Type B pancreatic cell (in vitro differentiated cells): Measurements from ENCODE around the gene FTH1. TPM values are rescaled to one million over a fixed set of nuclear protein-coding genes. Genes with fewer than 3 reads are reported as not detected.

Experiments used
- DNase-seq: peaks from one replicate; pipeline ENCODE4 v3.0.0; 2021; ENCODE audit warnings: mixed read lengths; ENCODE audit not compliant: unreplicated experiment; ENCODE audit errors: extremely low spot score
- H3K27ac Mint-ChIP-seq: 2 replicates; pipeline ENCODE4 v1.8.0; 2021; ENCODE audit warnings: mild to moderate bottlenecking, mixed read lengths
- H3K27me3 Mint-ChIP-seq: 2 replicates; pipeline ENCODE4 v1.8.0; 2021; ENCODE audit warnings: mixed read lengths
- H3K36me3 Mint-ChIP-seq: 2 replicates; pipeline ENCODE4 v1.8.0; 2021; ENCODE audit warnings: mixed read lengths
- H3K4me1 Mint-ChIP-seq: one replicate; pipeline ENCODE4 v1.8.0; 2021; ENCODE audit warnings: mixed read lengths; ENCODE audit not compliant: unreplicated experiment
- H3K4me3 Mint-ChIP-seq: 2 replicates; pipeline ENCODE4 v1.8.0; 2021; ENCODE audit warnings: mild to moderate bottlenecking, mixed read lengths
- H3K9me3 Mint-ChIP-seq: 2 replicates; pipeline ENCODE4 v1.8.0; 2021; ENCODE audit warnings: mixed read lengths
- total RNA-seq: library from RNA; stranded (reverse); gene quantifications from 2 replicates; pipeline ENCODE4 v1.2.1, GENCODE V29; 2021; ENCODE audit warnings: low replicate concordance
- TF ChIP-seq, protein P1 (sequence below): fragments of 200-600 bp; sonication (generic); conservative IDR thresholded peaks from 2 replicates; pipeline ENCODE4 v1.5.0; 2021; ENCODE audit warnings: antibody characterized with exemption, mild to moderate bottlenecking

Gene FTH1
- total RNA-seq, 1 donor from 2014 or later = 1,346 TPM

DNA sequence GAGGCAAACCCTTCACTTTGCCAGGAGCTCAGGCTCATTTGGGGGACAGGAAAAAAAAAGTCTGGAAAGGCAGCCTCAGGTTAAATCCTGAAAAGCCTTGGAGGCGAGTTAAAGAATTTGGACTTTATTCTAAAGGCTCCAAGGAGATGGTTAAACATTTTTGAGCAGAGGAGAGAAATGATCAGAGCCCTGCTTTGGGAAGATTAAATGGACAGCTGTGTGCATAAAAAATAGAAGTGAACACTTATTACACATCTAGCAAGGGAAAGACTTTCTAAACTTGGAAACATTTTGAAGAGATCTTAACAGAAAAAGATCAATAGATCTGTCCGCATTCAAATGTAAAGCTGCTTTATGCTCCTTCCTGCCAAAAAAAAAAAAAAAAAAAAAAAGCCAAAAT, 41.7 kb downstream of the FTH1 start:
- Mint-ChIP-seq H3K36me3 (no peaks in the 10 kb centered on the region), H3K4me3 (no peak overlapping the region), H3K27me3 (peaks cover 5% of the 10 kb centered on the region), H3K4me1 (peaks cover 43% of the 10 kb centered on the region), H3K9me3 (no peaks in the 10 kb centered on the region), H3K27ac (no peak overlapping the region)
- TF ChIP-seq, protein P1, sequence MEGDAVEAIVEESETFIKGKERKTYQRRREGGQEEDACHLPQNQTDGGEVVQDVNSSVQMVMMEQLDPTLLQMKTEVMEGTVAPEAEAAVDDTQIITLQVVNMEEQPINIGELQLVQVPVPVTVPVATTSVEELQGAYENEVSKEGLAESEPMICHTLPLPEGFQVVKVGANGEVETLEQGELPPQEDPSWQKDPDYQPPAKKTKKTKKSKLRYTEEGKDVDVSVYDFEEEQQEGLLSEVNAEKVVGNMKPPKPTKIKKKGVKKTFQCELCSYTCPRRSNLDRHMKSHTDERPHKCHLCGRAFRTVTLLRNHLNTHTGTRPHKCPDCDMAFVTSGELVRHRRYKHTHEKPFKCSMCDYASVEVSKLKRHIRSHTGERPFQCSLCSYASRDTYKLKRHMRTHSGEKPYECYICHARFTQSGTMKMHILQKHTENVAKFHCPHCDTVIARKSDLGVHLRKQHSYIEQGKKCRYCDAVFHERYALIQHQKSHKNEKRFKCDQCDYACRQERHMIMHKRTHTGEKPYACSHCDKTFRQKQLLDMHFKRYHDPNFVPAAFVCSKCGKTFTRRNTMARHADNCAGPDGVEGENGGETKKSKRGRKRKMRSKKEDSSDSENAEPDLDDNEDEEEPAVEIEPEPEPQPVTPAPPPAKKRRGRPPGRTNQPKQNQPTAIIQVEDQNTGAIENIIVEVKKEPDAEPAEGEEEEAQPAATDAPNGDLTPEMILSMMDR = no peak
- no peak for DNase-seq

DNA sequence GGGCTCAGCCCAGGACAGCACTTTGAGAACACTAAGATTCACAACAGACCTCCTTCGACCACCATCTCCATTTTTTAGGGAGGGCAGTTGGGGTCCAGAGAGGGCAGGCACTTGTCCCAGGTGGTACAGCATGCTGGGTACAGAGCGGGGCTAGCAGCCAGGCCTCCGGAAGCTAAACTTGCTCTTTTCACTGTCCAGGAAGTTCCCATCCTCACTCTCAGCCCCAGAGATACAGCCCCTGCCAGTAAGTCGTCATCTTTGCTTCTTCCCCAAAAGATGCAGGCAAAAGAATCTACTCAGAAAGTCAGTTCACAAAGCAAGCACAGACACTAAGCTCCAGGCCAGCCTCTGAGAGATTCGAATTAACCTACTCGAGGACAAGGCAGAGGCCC, 43.4 kb downstream of the FTH1 start:
- peak overlapping the region; percentile 94 for H3K27ac Mint-ChIP-seq
- H3K9me3 Mint-ChIP-seq = no peaks in the 10 kb centered on the region
- no peak for DNase-seq
- H3K4me3 Mint-ChIP-seq = no peak overlapping the region
- H3K27me3 Mint-ChIP-seq = peaks cover 14% of the 10 kb centered on the region
- no peaks in the 10 kb centered on the region for H3K36me3 Mint-ChIP-seq
- TF ChIP-seq, protein P1 = no peak
- peaks cover 53% of the 10 kb centered on the region for H3K4me1 Mint-ChIP-seq

DNA sequence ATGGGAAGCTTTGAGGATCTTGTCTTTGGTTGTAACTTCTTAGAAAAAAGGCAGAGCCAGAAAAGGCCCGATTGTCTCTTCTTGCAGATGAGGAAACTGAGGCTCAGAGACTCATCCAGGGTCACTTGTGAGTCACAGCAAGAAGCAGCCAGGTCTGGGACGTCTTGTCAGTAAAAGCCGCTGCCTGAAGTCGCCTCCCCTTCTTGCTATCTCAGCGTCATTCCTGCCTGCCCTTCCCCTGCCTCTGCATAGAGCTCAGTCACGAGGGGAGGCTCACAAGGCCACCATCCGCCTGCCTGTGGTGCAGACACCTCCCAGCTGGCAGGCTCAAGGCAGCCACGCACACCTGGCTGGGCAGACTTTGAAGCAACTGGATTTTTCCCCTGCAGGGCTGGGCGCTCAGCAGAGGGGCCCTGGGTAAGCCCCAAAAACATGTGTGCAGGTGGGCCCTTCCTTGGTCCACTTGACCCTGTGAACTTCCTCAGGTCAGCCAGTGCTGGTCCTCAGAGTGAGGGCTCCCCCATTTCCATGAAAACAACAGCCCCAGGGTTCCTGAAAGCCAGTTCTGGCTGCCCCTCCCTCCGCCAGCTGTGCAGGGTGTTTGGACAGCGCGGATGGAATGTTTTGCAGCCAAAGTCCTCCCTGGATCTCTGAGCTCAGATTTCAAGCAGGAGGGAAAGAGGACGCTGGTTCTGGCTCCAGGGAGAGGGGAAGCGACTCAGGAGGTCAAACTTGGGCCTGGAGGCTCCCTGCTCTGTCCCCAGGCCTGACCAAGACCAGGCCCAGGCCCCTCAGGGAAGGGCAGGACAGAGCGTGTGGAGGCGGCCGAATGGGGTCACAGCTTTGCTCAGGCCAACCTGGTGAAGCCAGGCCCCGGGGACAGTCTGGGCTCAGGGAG, 44.0 kb downstream of the FTH1 start:
- Mint-ChIP-seq H3K4me1 (peaks cover 60% of the 10 kb centered on the region), H3K27ac (peak overlapping the region; percentile 94), H3K27me3 (peaks cover 20% of the 10 kb centered on the region), H3K9me3 (no peaks in the 10 kb centered on the region), H3K4me3 (peak overlapping the region; percentile 78), H3K36me3 (no peaks in the 10 kb centered on the region)
- peak; percentile 72 for DNase-seq
- TF ChIP-seq, protein P1 = no peak

DNA sequence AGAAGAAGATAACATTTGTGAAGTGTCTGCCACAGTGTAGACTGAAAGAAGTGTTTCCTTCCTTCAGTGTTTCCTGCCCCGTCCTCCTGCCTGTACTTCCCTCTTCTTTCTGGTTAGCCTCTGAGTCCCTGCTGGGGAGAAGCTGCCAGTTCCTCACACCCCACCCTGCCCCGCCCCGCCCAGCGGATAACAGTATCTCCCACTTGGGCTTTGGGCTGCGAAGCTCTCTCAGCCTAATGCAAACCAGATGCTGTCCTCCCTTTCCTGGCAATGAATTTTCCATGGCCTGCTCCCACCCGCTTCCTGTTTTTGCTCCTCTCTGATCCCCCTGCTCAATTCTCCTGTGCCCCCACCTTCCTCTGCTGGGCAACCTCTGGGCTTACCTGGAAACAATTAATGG, 44.9 kb downstream of the FTH1 start:
- Mint-ChIP-seq H3K27ac (peak overlapping the region; percentile 94), H3K9me3 (no peaks in the 10 kb centered on the region), H3K4me3 (peak overlapping the region; percentile 78)

DNA sequence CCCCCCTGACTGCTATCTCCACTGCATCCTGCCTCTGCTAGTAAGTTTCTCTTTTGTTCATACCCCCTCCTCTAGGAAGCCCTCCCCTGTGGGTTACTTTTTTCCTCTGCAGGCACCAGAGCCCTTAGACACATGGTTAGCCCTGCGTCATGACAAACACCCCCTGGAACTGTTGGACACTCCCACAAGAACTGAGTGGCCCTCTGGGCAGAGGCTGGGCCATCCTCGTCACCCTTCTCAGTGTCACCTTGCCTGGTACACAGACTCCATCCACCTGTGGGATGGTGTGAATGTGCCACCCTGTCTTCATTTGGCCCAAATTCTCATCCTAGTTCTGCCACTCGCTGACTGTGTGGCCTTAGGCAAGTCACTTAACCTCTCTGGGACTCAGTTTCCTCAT, 46.0 kb downstream of the FTH1 start:
- Mint-ChIP-seq H3K4me3 (no peak overlapping the region), H3K27me3 (peaks cover 27% of the 10 kb centered on the region), H3K27ac (no peak overlapping the region), H3K4me1 (peaks cover 64% of the 10 kb centered on the region), H3K9me3 (no peaks in the 10 kb centered on the region), H3K36me3 (no peaks in the 10 kb centered on the region)
- TF ChIP-seq, protein P1 = no peak
- peak; percentile 43 for DNase-seq

More for the DNA sequence above, 44.9 kb downstream of the FTH1 start:
- DNase-seq = peak; percentile 71
- TF ChIP-seq, protein P1 = no peak
- Mint-ChIP-seq H3K27me3 (peaks cover 27% of the 10 kb centered on the region), H3K4me1 (peaks cover 68% of the 10 kb centered on the region), H3K36me3 (no peaks in the 10 kb centered on the region)
